ENCODE measurements around the gene LINGO4.
"Not testable (repeated sequence)": the region's sequence is repeated elsewhere in the genome, so short reads cannot be mapped to it uniquely, and the experiment has no call there.

LINGO4 gene

GRCh38 chr1:151782026-151782425 is 23.2 kb downstream of the LINGO4 start:
- DNase-seq (ENCODE audit: low read depth): not testable (repeated sequence)

GRCh38 chr1:151780736-151781135 is 24.5 kb downstream of the LINGO4 start:
- DNase-seq (ENCODE audit: low read depth): not testable (repeated sequence)

- no peak for DNase-seq (ENCODE audit: low read depth)
Observed at GRCh38 chr1:151779852-151780251, 25.4 kb downstream of the LINGO4 start.

- no peak for DNase-seq (ENCODE audit: low read depth)
Observed at GRCh38 chr1:151777317-151777716, 27.9 kb downstream of the LINGO4 start.

GRCh38 chr1:151776665-151777062 is 28.6 kb downstream of the LINGO4 start:
- no peak for DNase-seq (ENCODE audit: low read depth)

- no peak for DNase-seq (ENCODE audit: low read depth)
Observed at GRCh38 chr1:151775894-151776664, 29.1 kb downstream of the LINGO4 start.

- no peak for DNase-seq (ENCODE audit: low read depth)
Observed at GRCh38 chr1:151774256-151774922, 30.8 kb downstream of the LINGO4 start.

- DNase-seq (ENCODE audit: low read depth): no peak
Observed at GRCh38 chr1:151773702-151774101, 31.5 kb downstream of the LINGO4 start.

GRCh38 chr1:151769270-151769669 is 35.9 kb downstream of the LINGO4 start:
- DNase-seq (ENCODE audit: low read depth): not testable (repeated sequence)

GRCh38 chr1:151768351-151769066 is 36.7 kb downstream of the LINGO4 start:
- not testable (repeated sequence) for DNase-seq (ENCODE audit: low read depth)

GRCh38 chr1:151763990-151764389 is 41.2 kb downstream of the LINGO4 start:
- no peak for DNase-seq (ENCODE audit: low read depth)

GRCh38 chr1:151762941-151763921 is 42.0 kb downstream of the LINGO4 start, which contains the start of gene MRPL9:
Gene MRPL9, minus strand, starts transcription at chr1:151763496. Its CDS starts 17 bp downstream, at chr1:151763479.
- peak; percentile 77 for DNase-seq (ENCODE audit: low read depth)

- DNase-seq (ENCODE audit: low read depth): no peak
Observed at GRCh38 chr1:151760597-151761385, 44.4 kb downstream of the LINGO4 start.

GRCh38 chr1:151759241-151759640 is 46.0 kb downstream of the LINGO4 start:
- DNase-seq (ENCODE audit: low read depth): no peak

- DNase-seq (ENCODE audit: low read depth): no peak
Observed at GRCh38 chr1:151756291-151756690, 48.9 kb downstream of the LINGO4 start.

Data from stimulated activated CD8-positive, alpha-beta memory T cell treated with anti-CD3 and anti-CD28 coated beads, Interleukin-4, amount 100 ng/mL, for 24 hours (primary cell).